Stimulated activated CD4-positive, alpha-beta T cell treated with anti-CD3 and anti-CD28 coated beads, Interleukin-4, amount 100 ng/mL, for 4 hours (primary cell): Measurements from ENCODE around the gene ABCE1.

Source experiments
- DNase-seq, 2 experiments: peaks; one replicate each; pipeline ENCODE4 v3.0.0-alpha.2; 2020

ABCE1 gene

GRCh38 chr4:145178740-145179280, 80.7 kb downstream of the ABCE1 start:
- no peak for DNase-seq
